VCaP (cell line): ENCODE results near the gene TNFAIP8L1.

Experiments used
- H3K27ac ChIP-seq: fragments of 450-650 bp; 2 replicates; pipeline ENCODE4 v1.5.1; 2017
- TF ChIP-seq, protein P1 (sequence below): fragments of 450-650 bp; conservative IDR thresholded peaks from 2 replicates; pipeline ENCODE4 v1.5.1; 2017; ENCODE audit warnings: mild to moderate bottlenecking, moderate library complexity

The TNFAIP8L1 gene

DNA sequence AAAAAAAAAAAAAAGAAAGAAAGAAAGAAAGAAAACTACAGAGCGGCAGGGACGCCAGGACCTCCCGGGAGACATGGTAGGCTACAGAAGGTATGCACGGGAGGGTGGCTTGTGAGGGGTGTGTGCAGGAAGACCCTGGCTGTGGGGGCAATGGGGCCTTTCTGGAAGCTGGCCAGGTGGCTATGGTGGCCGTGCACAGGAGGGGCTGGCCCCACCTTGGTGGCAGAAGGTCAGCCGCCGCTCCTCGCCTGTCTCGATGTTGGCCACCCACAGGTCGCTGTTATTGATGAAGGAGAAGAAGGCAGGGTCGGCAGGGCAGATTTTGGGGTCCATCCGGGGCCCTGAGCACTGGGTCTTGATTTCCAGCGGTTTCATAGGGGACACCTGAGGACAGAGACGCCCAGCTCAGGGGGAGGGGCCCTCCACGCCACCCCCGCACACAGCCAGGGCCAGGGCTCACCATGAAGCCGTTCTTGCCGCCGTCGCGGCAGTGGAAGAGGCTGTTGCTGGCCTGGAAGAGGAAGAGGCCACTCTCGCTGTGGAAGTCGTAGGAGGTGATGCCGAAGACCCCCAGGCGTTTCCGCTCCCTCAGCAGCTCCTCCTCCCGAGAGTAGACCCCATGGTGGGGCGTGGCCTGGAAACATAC lies 64.5 kb downstream of the TNFAIP8L1 start:
- H3K27ac ChIP-seq, result no peak overlapping the region
- TF ChIP-seq, protein P1, sequence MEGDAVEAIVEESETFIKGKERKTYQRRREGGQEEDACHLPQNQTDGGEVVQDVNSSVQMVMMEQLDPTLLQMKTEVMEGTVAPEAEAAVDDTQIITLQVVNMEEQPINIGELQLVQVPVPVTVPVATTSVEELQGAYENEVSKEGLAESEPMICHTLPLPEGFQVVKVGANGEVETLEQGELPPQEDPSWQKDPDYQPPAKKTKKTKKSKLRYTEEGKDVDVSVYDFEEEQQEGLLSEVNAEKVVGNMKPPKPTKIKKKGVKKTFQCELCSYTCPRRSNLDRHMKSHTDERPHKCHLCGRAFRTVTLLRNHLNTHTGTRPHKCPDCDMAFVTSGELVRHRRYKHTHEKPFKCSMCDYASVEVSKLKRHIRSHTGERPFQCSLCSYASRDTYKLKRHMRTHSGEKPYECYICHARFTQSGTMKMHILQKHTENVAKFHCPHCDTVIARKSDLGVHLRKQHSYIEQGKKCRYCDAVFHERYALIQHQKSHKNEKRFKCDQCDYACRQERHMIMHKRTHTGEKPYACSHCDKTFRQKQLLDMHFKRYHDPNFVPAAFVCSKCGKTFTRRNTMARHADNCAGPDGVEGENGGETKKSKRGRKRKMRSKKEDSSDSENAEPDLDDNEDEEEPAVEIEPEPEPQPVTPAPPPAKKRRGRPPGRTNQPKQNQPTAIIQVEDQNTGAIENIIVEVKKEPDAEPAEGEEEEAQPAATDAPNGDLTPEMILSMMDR, result no peak

DNA sequence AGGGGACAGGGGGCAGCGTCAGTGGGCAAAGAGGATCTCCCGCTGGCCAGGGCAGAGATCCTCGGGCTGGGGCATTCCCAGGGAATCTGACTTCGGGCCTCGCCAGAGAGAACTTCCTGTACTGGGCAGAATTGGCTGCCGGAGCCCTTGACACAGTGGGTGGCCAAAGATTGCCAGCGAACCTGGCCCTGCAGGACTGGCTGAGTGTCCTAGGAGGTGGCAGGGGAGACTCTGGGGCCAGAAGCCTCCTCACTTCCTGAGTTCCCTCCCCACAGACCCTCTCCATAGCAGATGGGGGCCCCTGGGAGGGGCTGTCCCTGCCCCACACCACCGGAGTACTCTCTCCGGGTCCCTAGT lies 65.0 kb downstream of the TNFAIP8L1 start:
- TF ChIP-seq, protein P1, result no peak
- no peak overlapping the region for H3K27ac ChIP-seq
